Gastrocnemius medialis (tissue), 4 donors: ENCODE measurements around the gene CMTR2. TPM values are rescaled to one million over a fixed set of nuclear protein-coding genes. Genes with fewer than 3 reads are reported as not detected.

Experiments
- ATAC-seq, 2 donors: fragments of 150-250 bp; one replicate each; pipeline ENCODE4 v1.9.1; 2016
- DNase-seq, 2 donors: peaks; one replicate each; pipeline ENCODE4 v3.0.0-alpha.2; 2019
- H3K27ac ChIP-seq, 4 donors: fragments of 200-600 bp; sonication (generic); 1 replicate in 1 of 4; 2 replicates in 3 of 4; pipeline ENCODE4 v1.5.1; 2016 to 2018; ENCODE audit warnings: mild to moderate bottlenecking in 2 of 4, moderate library complexity in 1 of 4
- H3K27me3 ChIP-seq, 3 donors: fragments of 200-600 bp; sonication (generic) in 2 of 3; 1 replicate in 1 of 3; 2 replicates in 2 of 3; pipeline versions ENCODE4 v1.5.1 to v1.6.0; 2016 to 2019; ENCODE audit warnings: mild to moderate bottlenecking in 1 of 3, moderate library complexity in 1 of 3
- H3K36me3 ChIP-seq, 2 donors: fragments of 200-600 bp; sonication (generic) in 1 of 2; one replicate each; pipeline ENCODE4 v1.5.1; 2017 to 2018
- H3K4me1 ChIP-seq, 2 donors: fragments of 200-600 bp; sonication (generic) in 1 of 2; one replicate each; pipeline ENCODE4 v1.5.1; 2016 to 2017; ENCODE audit warnings: mild to moderate bottlenecking in 2 of 2
- H3K4me3 ChIP-seq, 4 donors: fragments of 200-600 bp; sonication (generic) in 3 of 4; 1 replicate in 1 of 4; 2 replicates in 3 of 4; pipeline ENCODE4 v1.5.1; 2016 to 2019; ENCODE audit warnings: mild to moderate bottlenecking in 2 of 4
- H3K9me3 ChIP-seq, 3 donors: fragments of 200-600 bp; sonication (generic) in 2 of 3; 1 replicate in 1 of 3; 2 replicates in 2 of 3; pipeline ENCODE4 v1.5.1; 2016 to 2019
- POLR2A ChIP-seq, 2 donors: fragments of 450-650 bp; IDR thresholded peaks; one replicate each; pipeline ENCODE4 v1.6.1; 2017; ENCODE audit warnings: antibody characterized with exemption in 2 of 2, mild to moderate bottlenecking in 2 of 2, moderate library complexity in 2 of 2
- in situ Hi-C, 4 donors: fragments of 200-750 bp; cut with MboI; loops; one replicate each; pipeline versions ENCODE4 v1.15.0 to v1.8.0; 2017; ENCODE audit warnings: low sequenced_read_pairs in 4 of 4
- intact Hi-C: fragments of 100-400 bp; cut with DNase I; formaldehyde crosslinking; loops from one replicate; pipeline ENCODE4 v1.15.1; 2023; ENCODE audit warnings: low total_unique reads
- total RNA-seq, 4 donors: library from RNA; depleted of rRNA; stranded (reverse); fragments of >200 nt; gene quantifications; one replicate each; pipeline versions ENCODE4 v1.1.0 to v1.2.3, GENCODE V29; 2016
- TF ChIP-seq, protein P1 (sequence below), 5 experiments: fragments of 450-650 bp in 3 of 5; fragments of 200-600 bp in 2 of 5; sonication (generic) in 2 of 5; IDR thresholded peaks in 4 of 5; conservative IDR thresholded peaks in 1 of 5; 1 replicate in 4 of 5; 2 replicates in 1 of 5; pipeline ENCODE4 v1.5.1; 2016 to 2019; ENCODE audit warnings: antibody characterized with exemption in 5 of 5, mild to moderate bottlenecking in 3 of 5, moderate library complexity in 3 of 5

CMTR2 gene
- total RNA-seq, 4 donors from 2014 or later = 11.2 to 18.0 (median 12.3) TPM

GRCh38 chr16:71260995-71261394 is 28.2 kb downstream of the CMTR2 start:
- DNase-seq (no peak), ATAC-seq (no peak)
- Histone ChIP-seq H3K36me3 (no peaks in the 10 kb centered on the region), H3K27ac (no peak overlapping the region), H3K27me3 (no peaks in the 10 kb centered on the region), H3K4me3 (no peak overlapping the region), H3K9me3 (no peaks in the 10 kb centered on the region), H3K4me1 (no peaks in the 10 kb centered on the region)
- in situ Hi-C loops (no loop called here), intact Hi-C loops (no loop called here)
- TF ChIP-seq, protein P1, sequence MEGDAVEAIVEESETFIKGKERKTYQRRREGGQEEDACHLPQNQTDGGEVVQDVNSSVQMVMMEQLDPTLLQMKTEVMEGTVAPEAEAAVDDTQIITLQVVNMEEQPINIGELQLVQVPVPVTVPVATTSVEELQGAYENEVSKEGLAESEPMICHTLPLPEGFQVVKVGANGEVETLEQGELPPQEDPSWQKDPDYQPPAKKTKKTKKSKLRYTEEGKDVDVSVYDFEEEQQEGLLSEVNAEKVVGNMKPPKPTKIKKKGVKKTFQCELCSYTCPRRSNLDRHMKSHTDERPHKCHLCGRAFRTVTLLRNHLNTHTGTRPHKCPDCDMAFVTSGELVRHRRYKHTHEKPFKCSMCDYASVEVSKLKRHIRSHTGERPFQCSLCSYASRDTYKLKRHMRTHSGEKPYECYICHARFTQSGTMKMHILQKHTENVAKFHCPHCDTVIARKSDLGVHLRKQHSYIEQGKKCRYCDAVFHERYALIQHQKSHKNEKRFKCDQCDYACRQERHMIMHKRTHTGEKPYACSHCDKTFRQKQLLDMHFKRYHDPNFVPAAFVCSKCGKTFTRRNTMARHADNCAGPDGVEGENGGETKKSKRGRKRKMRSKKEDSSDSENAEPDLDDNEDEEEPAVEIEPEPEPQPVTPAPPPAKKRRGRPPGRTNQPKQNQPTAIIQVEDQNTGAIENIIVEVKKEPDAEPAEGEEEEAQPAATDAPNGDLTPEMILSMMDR (IDR thresholded peaks at IDR 0.05 in 4 of 5, conservative IDR thresholded peaks at IDR 0.05 in 1 of 5) = no peak
- TF ChIP-seq POLR2A (IDR thresholded peaks at IDR 0.05) = no peak

- Histone ChIP-seq H3K27me3 (no peaks in the 10 kb centered on the region), H3K4me1 (no peaks in the 10 kb centered on the region), H3K4me3 (no peak overlapping the region), H3K36me3 (no peaks in the 10 kb centered on the region), H3K9me3 (no peaks in the 10 kb centered on the region), H3K27ac (no peak overlapping the region)
- intact Hi-C loops (no loop called here), in situ Hi-C loops (no loop called here)
- ATAC-seq (no peak), DNase-seq (no peak)
- TF ChIP-seq, protein P1 (IDR thresholded peaks at IDR 0.05 in 4 of 5, conservative IDR thresholded peaks at IDR 0.05 in 1 of 5) = no peak
- TF ChIP-seq POLR2A (IDR thresholded peaks at IDR 0.05) = no peak
These were observed 30.1 kb downstream of the CMTR2 start for GRCh38 chr16:71259086-71259485.

- Histone ChIP-seq H3K36me3 (no peaks in the 10 kb centered on the region), H3K4me1 (no peaks in the 10 kb centered on the region), H3K27ac (no peak overlapping the region), H3K4me3 (no peak overlapping the region), H3K27me3 (no peaks in the 10 kb centered on the region), H3K9me3 (no peaks in the 10 kb centered on the region)
- no peak for ATAC-seq
- in situ Hi-C loops (no loop called here), intact Hi-C loops (no loop called here)
- DNase-seq = no peak
- TF ChIP-seq, protein P1 (IDR thresholded peaks at IDR 0.05 in 4 of 5, conservative IDR thresholded peaks at IDR 0.05 in 1 of 5) = no peak
- TF ChIP-seq POLR2A (IDR thresholded peaks at IDR 0.05) = no peak
These were observed 30.8 kb downstream of the CMTR2 start for GRCh38 chr16:71258372-71258771.

DNA sequence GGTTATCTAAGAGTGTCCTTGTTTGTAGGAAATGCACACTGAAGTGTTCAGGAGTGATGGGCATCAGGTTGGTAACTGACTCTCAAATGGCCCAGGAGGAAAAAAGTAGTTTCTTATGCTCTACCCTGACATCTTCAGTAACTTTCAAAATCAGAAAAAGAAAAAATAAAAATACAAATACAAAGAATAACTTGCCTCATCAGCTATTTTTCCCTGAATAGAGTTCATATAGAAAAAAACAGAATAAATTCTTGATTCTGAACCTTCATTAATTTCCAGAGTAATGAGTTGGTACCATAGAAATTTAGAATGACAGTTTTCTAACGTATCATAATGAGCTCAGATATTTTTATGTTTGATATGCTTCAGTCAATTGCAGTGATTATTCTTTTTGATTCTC is 31.4 kb downstream of the CMTR2 start:
- TF ChIP-seq POLR2A (IDR thresholded peaks at IDR 0.05) = no peak
- intact Hi-C loops (no loop called here), in situ Hi-C loops (no loop called here)
- Histone ChIP-seq H3K4me1 (no peaks in the 10 kb centered on the region), H3K27me3 (no peaks in the 10 kb centered on the region), H3K27ac (no peak overlapping the region), H3K4me3 (no peak overlapping the region), H3K9me3 (no peaks in the 10 kb centered on the region), H3K36me3 (no peaks in the 10 kb centered on the region)
- DNase-seq = no peak
- ATAC-seq = no peak

GRCh38 chr16:71255721-71256120 is 33.5 kb downstream of the CMTR2 start:
- H3K4me3 ChIP-seq = no peak overlapping the region
- H3K9me3 ChIP-seq = no peaks in the 10 kb centered on the region
- H3K4me1 ChIP-seq = no peaks in the 10 kb centered on the region
- no peaks in the 10 kb centered on the region for H3K27me3 ChIP-seq
- DNase-seq (no peak), ATAC-seq (no peak)
- H3K27ac ChIP-seq = no peak overlapping the region
- in situ Hi-C loops (no loop called here), intact Hi-C loops (no loop called here)
- no peaks in the 10 kb centered on the region for H3K36me3 ChIP-seq
- TF ChIP-seq POLR2A (IDR thresholded peaks at IDR 0.05) = no peak
- TF ChIP-seq, protein P1 (IDR thresholded peaks at IDR 0.05 in 4 of 5, conservative IDR thresholded peaks at IDR 0.05 in 1 of 5) = no peak
